SK-N-DZ (cell line): ENCODE results near the gene UBP1.
A peak's percentile ranks its signal among the peaks of the same experiment; 100 is the strongest.
"Not testable (repeated sequence)": the region's sequence is repeated elsewhere in the genome, so short reads cannot be mapped to it uniquely, and the experiment has no call there.

Experiments
- DNase-seq: peaks from one replicate; pipeline ENCODE4 v3.0.0-alpha.2; 2015; ENCODE audit warnings: low spot score

UBP1 gene

GRCh38 chr3:33391255-33391995 is 48.8 kb downstream of the UBP1 start:
- no peak for DNase-seq

DNA sequence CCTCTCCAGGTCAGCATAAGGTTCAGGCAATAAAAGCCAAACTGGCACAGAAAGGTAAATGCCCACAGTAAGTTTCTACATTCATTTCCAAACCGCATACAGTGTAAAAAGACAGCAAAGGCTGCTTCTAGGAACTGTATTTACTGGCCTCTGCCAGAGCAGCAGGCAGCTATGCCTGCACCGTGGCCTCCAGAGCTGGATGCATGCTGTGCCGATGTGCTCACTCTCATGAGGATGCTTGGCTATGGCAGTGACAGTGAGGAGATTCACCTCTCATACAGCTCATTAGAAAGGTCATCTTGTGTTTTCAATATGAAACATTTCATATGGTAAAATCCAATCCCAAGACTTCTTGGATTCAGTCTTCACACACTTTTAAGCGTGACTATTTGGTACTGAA is 50.3 kb downstream of the UBP1 start:
- no peak for DNase-seq

DNA sequence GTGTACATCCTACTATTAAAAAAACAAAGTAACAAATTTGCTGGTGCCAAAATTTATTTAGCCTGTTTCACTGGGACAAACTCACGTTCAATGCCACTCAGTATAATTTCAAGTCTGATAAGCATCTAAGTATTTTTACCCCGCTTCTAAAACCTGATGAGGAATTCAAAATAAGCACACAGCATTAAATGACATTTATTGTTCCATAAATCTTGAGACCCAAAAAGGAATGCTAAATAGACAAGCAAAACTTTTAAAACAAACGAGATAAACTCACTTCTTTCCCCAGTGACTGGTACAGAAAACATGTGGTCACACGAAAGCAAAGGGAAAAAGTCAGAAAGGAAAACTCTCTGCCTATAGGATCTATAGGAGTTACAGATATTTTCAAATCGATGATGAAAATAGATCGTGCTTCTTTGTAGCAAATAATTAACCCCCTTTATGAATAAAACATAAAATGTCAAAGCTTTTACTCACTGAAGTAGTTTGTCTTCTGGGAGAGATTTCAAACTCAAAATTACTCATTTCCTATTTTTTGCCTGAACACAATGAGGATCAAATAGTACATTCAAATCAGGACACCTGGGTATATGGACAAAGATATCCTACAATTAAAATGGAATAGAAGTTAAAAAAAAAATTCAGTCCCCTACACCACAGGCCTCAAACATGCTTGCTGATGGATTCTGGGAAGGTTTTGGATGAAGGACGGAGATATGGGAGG is 51.7 kb downstream of the UBP1 start:
- no peak for DNase-seq

DNA sequence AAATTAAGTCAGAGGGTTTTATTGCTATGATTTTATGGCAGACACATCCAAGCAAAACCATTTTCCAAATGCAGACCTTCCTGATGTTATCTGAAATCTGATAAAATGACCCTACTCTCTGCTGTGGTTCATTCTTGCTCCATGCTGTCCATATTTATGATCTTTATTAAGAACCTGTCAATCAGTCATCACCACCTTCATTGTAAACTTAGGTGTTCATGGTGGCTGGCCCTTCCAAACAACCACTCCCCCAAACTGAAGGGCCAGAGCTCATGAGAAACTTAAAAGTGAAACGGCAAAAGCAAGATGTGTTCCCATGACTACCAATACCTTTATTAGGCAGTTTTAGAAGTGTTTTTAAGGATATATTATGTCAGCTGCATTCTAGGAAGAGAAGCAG is 53.6 kb downstream of the UBP1 start:
- no peak for DNase-seq

DNA sequence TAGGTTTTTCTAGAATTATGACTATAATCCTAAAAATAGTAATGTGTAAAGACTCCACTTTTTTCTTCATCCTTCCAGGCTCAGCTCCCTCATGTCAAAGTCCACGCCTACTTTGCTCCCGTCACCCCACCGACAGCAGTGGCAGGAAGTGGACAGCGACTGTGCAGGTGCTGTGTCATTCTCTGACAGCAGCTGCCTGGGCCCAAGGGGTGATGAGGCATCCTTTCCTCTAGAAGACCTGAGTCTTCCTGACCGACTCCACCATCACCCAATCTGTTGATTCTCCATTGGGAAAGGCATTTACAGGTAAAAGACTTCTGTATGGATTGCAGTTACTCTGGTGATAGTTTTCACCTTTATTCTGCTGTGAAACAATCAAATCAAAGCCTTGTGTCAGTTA is 54.8 kb downstream of the UBP1 start:
- DNase-seq, result no peak

- DNase-seq, result no peak
Observed at GRCh38 chr3:33383951-33384350, 56.3 kb downstream of the UBP1 start.

GRCh38 chr3:33380653-33381052 is 59.6 kb downstream of the UBP1 start:
- no peak for DNase-seq

- no peak for DNase-seq
Observed at GRCh38 chr3:33377931-33378330, 62.3 kb downstream of the UBP1 start.

DNA sequence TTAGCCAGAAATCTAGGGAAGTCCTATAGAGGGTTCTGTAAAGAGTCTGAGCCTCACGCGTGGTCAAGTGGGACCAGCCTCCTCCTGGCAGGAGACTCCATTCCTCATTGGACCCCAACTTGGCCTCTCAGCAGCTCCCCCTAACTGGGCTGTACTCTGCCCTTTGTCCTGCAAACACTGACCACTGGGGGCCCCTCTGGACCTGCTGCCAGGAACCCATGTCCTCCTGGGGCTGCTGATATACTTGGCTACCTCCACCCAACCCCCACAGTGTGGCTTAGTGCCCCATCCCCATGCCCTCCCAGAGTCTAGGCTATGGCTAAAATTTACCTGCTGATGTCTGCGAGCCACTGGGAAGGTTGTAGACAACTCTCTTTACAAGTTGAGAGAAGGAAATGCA is 62.7 kb downstream of the UBP1 start:
- DNase-seq, result no peak

DNA sequence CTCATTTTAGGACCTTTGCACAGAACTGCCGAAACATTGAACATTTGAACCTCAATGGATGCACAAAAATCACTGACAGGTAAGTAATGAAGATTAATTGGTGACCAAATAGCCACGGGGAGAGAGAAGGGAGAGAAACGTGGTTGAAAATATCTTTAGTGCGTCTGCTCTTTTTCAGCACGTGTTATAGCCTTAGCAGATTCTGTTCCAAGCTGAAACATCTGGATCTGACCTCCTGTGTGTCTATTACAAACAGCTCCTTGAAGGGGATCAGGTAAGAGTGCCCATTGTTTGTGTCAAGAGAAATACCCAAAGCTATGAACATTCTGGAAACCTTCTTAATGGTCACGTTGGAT is 67.1 kb downstream of the UBP1 start:
- DNase-seq, result no peak

- DNase-seq, result peak; percentile 73
Observed at GRCh38 chr3:33372218-33373081, 67.8 kb downstream of the UBP1 start.

DNA sequence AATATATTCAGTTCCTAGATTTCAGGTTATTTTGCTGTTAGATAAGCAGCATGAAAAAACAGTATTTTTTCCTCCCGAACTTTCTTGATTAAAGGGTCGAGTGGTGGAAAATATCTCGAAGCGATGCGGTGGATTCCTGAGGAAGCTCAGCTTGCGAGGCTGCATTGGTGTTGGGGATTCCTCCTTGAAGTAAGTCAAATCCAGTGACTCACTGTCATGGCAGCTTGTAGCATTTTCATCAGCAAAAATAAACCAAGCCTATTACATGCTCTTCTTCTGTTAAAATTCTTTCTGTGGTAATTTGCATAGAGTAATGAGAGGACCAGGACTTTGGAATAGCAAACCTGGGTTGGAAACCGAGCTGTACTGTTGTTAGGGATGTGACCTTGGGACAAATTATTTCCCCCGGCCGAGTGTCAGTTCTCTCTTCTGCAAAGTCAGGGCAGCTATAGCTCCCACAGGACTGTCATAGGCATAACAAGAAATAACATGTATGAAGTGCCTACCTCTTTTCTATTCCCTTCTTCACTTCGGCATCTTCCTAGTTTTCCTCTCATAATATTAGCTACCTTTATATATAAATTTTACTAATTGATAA is 75.6 kb downstream of the UBP1 start:
- no peak for DNase-seq

- DNase-seq, result no peak
Observed at GRCh38 chr3:33364060-33364459, 76.1 kb downstream of the UBP1 start.

GRCh38 chr3:33363113-33363800 is 76.9 kb downstream of the UBP1 start:
- DNase-seq, result no peak

- no peak for DNase-seq
Observed at GRCh38 chr3:33360136-33360825, 79.9 kb downstream of the UBP1 start.

DNA sequence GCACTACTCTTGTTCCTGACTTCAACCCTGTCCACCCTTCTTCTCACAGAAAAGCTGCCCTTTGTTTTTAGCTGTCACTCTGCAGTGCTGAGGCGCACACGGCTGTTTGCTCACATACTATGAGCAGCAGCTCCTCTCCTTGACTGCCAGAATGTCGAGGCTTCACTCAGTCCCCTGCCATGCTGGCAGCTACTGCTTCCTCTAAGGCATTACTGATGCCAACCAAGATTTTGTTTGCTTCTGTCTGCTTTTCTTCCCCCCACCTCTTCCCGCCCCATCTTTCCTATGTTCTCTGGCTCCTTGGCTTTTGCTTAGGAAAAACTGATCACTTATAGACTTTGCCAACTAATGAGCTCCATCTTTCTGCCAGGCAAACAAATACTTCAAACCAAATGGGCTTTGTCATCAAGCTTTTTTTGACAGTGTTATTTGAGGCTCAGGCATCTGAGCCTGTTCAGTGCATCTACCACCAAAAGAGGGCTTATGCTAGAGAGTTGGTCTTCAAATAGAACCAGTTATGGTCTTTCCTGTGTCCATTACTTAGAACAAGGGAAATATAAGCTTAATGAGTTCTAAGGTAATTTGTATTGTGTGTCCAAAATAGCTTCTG is 81.9 kb downstream of the UBP1 start:
- no peak for DNase-seq

- DNase-seq, result no peak
Observed at GRCh38 chr3:33355611-33356010, 84.6 kb downstream of the UBP1 start.

- no peak for DNase-seq
Observed at GRCh38 chr3:33339758-33340157, 100.4 kb downstream of the UBP1 start.

- not testable (repeated sequence) for DNase-seq
Observed at GRCh38 chr3:33338936-33339465, 101.2 kb downstream of the UBP1 start.
